HG03469 (cell line): Measurements from ENCODE around the gene RTRAF.
A peak's percentile ranks its signal among the peaks of the same experiment; 100 is the strongest.

Source experiments
- ATAC-seq: cut with Tn5 transposase; IDR thresholded peaks from one replicate; pipeline ENCODE4 v1.9.1; 2021; ENCODE audit warnings: mild to moderate bottlenecking, moderate library complexity, moderate number of reproducible peaks; ENCODE audit not compliant: unreplicated experiment

RTRAF gene

GRCh38 chr14:51989293-51990234 is at the start of gene RTRAF:
TSS of gene RTRAF (plus strand) at chr14:51989546. CDS start at chr14:51989640, 94 bp downstream.
- ATAC-seq = peak; percentile 88

GRCh38 chr14:51939755-51940301 is 49.5 kb upstream of the RTRAF start:
- no peak for ATAC-seq

- ATAC-seq = no peak
Measured at GRCh38 chr14:51942971-51943370, 46.4 kb upstream of the RTRAF start.

DNA sequence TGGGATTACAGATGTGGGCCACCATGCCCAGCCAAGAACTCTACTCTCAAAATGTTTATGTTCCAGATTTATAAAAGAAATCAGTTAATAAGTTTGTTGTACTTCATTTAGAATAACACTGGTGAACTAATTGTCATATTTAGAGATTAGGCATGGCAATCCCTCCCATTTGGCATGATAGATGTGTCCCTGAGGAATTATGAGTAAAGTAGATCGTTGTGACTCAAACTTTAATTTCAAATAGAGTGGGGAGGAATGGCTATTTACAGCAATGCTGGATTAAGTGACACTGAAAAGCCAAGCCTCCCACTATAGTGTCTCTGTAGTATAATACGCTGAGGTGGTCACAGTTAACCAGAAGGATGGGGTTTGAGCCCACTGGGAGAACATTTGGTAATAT is 39.3 kb upstream of the RTRAF start:
- no peak for ATAC-seq

- ATAC-seq = no peak
Measured at GRCh38 chr14:51951656-51952055, 37.7 kb upstream of the RTRAF start.

GRCh38 chr14:51954031-51954430 is 35.3 kb upstream of the RTRAF start:
- no peak for ATAC-seq

- no peak for ATAC-seq
Measured at GRCh38 chr14:51954657-51955056, 34.7 kb upstream of the RTRAF start.

DNA sequence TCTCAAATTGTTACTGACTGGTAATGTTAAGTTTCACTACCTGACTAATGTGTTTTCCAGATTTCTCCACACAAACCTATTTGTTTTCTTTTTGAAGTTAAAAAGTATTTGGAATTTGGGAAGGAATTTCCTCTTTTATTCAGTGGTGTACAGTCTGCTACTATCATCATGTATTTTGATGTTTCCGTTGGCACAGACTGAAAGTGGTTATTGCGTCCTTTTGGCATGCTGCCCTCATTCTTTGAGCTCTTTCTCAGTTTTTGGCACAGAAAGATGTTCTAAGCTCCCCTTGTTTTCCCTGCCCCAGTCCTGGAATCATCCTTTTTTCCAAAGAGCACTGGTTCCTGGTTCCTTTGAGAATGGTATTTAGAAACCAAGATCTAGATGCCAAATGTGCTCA is 31.4 kb upstream of the RTRAF start:
- no peak for ATAC-seq

GRCh38 chr14:51959928-51960327 is 29.4 kb upstream of the RTRAF start:
- no peak for ATAC-seq

DNA sequence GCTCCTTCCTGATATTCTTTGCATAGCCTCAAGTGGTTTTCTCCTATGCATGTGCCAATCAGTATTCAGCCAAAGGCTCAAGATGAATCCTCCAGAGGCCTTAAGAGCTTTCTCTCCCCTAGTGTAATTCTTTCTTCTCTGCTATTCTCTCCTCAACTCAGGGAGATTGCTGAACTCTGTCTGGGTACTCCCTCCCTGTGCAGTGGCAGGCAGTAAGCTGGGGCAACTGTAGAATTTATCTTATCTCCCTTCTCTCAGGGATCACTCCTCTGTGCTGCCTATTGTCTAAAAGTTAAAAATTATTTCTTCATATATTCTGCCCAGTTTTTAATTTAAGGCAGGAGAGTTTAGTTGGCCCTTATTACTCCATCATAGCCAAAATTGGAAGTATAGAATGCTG is 28.5 kb upstream of the RTRAF start:
- no peak for ATAC-seq

DNA sequence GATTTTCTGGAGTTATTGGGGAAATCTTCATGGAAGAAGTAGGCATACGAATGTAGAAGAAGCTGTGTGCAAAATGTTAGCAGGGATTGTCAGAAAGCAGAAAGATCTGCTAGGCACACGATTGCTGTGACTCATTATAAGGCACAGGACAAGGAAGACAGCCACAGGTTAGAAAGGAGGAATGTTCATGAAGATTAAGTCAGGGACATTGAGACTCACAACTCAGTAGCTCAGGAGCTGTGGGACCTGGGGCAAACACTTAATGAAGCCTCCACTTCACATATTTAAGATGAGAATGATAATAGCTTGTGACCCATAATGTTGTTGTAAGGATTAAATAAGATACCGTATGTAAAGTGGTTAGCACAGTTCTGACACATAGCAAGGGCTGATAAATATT is 26.6 kb upstream of the RTRAF start:
- ATAC-seq = no peak

- ATAC-seq = no peak
Measured at GRCh38 chr14:51963286-51963685, 26.1 kb upstream of the RTRAF start.

- ATAC-seq = no peak
Measured at GRCh38 chr14:51967521-51967920, 21.8 kb upstream of the RTRAF start.

GRCh38 chr14:51969852-51970540 is 19.4 kb upstream of the RTRAF start:
- no peak for ATAC-seq

GRCh38 chr14:51972566-51972965 is 16.8 kb upstream of the RTRAF start:
- ATAC-seq = no peak

DNA sequence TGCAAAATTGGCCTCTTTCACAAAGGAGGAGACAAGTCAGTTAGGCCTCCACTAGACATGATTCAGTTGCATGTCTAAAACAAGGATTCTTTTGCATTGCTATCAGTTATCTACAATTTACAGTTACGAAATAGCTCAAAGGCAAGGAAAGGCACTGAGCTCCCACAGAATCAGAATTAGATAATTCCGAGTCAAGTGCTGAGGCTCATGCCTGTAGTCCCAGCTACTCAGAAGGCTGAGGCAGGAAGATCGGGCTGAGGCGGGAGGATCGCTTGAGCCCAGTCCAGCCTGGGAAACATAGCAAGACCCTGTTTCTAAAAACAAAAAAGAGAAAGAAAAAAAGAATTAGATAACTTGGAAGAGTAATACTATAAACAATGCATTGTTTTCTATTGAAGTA is 12.3 kb upstream of the RTRAF start:
- ATAC-seq = no peak

DNA sequence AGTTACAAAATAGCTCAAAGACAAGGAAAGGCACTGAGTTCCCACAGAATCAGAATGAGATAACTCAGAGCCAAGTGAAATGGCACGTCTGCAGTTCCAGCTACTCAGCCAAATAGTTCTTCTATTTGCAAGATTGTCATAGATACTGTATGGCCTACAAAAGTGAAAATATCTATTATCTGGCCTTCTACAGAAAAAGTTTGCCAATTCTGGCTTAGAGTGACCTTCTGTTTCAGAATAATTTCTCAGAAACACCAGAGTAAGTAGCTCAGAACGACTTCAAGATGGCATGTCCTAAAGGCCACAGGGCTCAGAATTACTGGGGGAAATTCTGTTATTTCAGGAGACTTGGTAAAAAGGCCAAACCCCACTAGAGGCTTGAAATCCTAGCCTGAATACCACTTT is 10.7 kb upstream of the RTRAF start:
- no peak for ATAC-seq

- no peak for ATAC-seq
Measured at GRCh38 chr14:51979088-51979709, 10.1 kb upstream of the RTRAF start.

DNA sequence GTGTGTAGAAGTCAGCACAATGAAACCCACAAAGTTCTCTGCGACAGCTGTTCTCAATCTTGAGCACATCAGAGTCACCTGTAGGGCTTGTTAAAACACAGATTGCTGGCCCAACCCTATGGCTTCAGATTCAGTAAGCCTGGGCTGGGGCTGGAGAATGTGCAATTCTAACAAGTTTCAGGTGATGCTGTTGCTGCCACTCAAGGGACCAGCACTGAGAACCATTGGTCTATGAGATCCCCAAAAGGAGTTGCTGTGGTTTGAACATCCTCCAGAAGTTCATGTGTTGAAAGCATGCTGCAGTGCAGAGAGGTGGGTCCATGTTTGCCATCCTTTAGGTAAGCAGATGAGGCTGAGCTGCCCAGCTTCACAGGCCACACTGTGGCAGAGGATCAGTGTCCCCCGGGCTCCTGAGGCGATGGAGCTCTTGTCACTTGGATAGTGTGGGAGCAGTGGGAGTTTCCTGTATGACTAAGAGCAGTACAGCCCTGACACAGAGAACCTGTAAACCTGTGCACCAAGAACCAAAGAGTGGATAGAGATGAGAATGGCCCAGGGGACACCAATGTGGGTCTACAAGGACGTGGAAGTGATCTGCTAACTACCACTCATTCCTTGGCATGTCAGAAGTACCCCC is 8.0 kb upstream of the RTRAF start:
- no peak for ATAC-seq

DNA sequence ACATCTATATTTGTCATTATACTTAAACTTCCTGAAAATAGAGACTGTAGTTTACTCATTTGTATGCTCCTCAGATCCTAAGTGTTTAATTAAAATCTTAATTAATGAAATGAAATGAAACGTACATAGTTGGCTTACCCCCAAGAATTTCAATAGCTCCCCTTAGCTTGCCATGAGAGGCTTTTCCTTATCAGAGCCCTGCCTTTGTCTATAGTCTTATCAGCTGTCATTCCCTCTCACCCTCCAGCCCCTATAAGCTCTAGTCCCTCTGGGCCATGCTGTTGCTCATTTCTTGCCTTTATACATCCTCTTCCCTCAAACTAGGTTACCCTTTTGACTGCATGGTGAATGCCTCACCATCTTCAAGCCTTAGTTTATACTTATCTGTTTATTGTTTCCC is 1.1 kb upstream of the RTRAF start:
- ATAC-seq = no peak

DNA sequence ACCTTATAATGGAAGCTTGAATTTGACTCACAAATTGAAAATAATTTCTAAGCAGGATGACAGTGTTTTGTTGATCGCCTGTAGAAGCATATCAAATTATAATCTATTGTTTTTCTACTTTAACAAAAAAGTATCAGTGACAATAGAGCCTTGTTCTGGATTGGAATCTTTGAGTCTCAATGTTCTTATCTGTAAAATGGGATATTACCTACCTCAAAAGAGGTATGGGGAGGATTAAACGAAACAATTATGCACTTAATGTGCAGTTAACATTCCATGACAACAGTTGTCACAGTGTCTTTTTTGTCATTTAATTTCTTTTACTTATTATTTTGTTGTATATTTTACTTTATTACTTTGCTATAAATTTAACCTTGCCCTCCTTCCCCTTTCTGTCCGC is 1.1 kb downstream of the RTRAF start:
- ATAC-seq = no peak
